ENCODE data around the gene USP10.

USP10 gene

GRCh38 chr16:84780063-84780462 is 80.3 kb downstream of the USP10 start:
- no peaks in the 10 kb centered on the region for H3K9me3 ChIP-seq (ENCODE audit: insufficient read depth, low read depth, low read length)
- H3K27ac ChIP-seq (ENCODE audit: low read depth, low read length) = no peak overlapping the region
- H3K4me3 ChIP-seq (ENCODE audit: low read length) = no peak overlapping the region
- WGBS = 95% methylated on average over 10 of the region's 11 CpGs
- no peaks in the 10 kb centered on the region for H3K4me1 ChIP-seq (ENCODE audit: insufficient read depth, low read length)
- H3K9ac ChIP-seq (ENCODE audit: low read depth, low read length) = no peak overlapping the region
- no peaks in the 10 kb centered on the region for H3K27me3 ChIP-seq (ENCODE audit: insufficient read depth, low read length)
- H3K36me3 ChIP-seq (ENCODE audit: insufficient read depth, low read length) = peaks cover 52% of the 10 kb centered on the region

GRCh38 chr16:84780544-84781376 is 81.0 kb downstream of the USP10 start:
- Histone ChIP-seq H3K4me1 (ENCODE audit: insufficient read depth, low read length) (no peaks in the 10 kb centered on the region), H3K9ac (ENCODE audit: low read depth, low read length) (no peak overlapping the region), H3K27ac (ENCODE audit: low read depth, low read length) (no peak overlapping the region), H3K9me3 (ENCODE audit: insufficient read depth, low read depth, low read length) (no peaks in the 10 kb centered on the region), H3K36me3 (ENCODE audit: insufficient read depth, low read length) (peaks cover 45% of the 10 kb centered on the region), H3K4me3 (ENCODE audit: low read length) (no peak overlapping the region), H3K27me3 (ENCODE audit: insufficient read depth, low read length) (no peaks in the 10 kb centered on the region)
- 94% methylated on average over 12 of the region's 12 CpGs for WGBS

GRCh38 chr16:84782846-84783245 is 83.0 kb downstream of the USP10 start:
- no peaks in the 10 kb centered on the region for H3K9me3 ChIP-seq (ENCODE audit: insufficient read depth, low read depth, low read length)
- H3K4me1 ChIP-seq (ENCODE audit: insufficient read depth, low read length) = no peaks in the 10 kb centered on the region
- H3K4me3 ChIP-seq (ENCODE audit: low read length) = no peak overlapping the region
- no peak overlapping the region for H3K27ac ChIP-seq (ENCODE audit: low read depth, low read length)
- 93% methylated on average over 2 of the region's 2 CpGs for WGBS
- H3K27me3 ChIP-seq (ENCODE audit: insufficient read depth, low read length) = no peaks in the 10 kb centered on the region
- peaks cover 24% of the 10 kb centered on the region for H3K36me3 ChIP-seq (ENCODE audit: insufficient read depth, low read length)
- H3K9ac ChIP-seq (ENCODE audit: low read depth, low read length) = no peak overlapping the region

- no peaks in the 10 kb centered on the region for H3K27me3 ChIP-seq (ENCODE audit: insufficient read depth, low read length)
- no peak overlapping the region for H3K9ac ChIP-seq (ENCODE audit: low read depth, low read length)
- H3K9me3 ChIP-seq (ENCODE audit: insufficient read depth, low read depth, low read length) = no peaks in the 10 kb centered on the region
- no peak overlapping the region for H3K4me3 ChIP-seq (ENCODE audit: low read length)
- no peaks in the 10 kb centered on the region for H3K4me1 ChIP-seq (ENCODE audit: insufficient read depth, low read length)
- no peak overlapping the region for H3K27ac ChIP-seq (ENCODE audit: low read depth, low read length)
- WGBS = 94% methylated on average over 11 of the region's 11 CpGs
- H3K36me3 ChIP-seq (ENCODE audit: insufficient read depth, low read length) = no peaks in the 10 kb centered on the region
Observed at GRCh38 chr16:84785843-84786581, 86.2 kb downstream of the USP10 start.

GRCh38 chr16:84786605-84787262 is 86.9 kb downstream of the USP10 start:
- Histone ChIP-seq H3K4me1 (ENCODE audit: insufficient read depth, low read length) (no peaks in the 10 kb centered on the region), H3K27me3 (ENCODE audit: insufficient read depth, low read length) (no peaks in the 10 kb centered on the region), H3K27ac (ENCODE audit: low read depth, low read length) (no peak overlapping the region), H3K4me3 (ENCODE audit: low read length) (no peak overlapping the region), H3K9ac (ENCODE audit: low read depth, low read length) (no peak overlapping the region), H3K36me3 (ENCODE audit: insufficient read depth, low read length) (no peaks in the 10 kb centered on the region), H3K9me3 (ENCODE audit: insufficient read depth, low read depth, low read length) (no peaks in the 10 kb centered on the region)
- WGBS = 93% methylated on average over 13 of the region's 13 CpGs

- no peak overlapping the region for H3K27ac ChIP-seq (ENCODE audit: low read depth, low read length)
- no peak overlapping the region for H3K9ac ChIP-seq (ENCODE audit: low read depth, low read length)
- 89% methylated on average over 5 of the region's 5 CpGs for WGBS
- H3K9me3 ChIP-seq (ENCODE audit: insufficient read depth, low read depth, low read length) = no peaks in the 10 kb centered on the region
- no peaks in the 10 kb centered on the region for H3K27me3 ChIP-seq (ENCODE audit: insufficient read depth, low read length)
- no peak overlapping the region for H3K4me3 ChIP-seq (ENCODE audit: low read length)
- H3K4me1 ChIP-seq (ENCODE audit: insufficient read depth, low read length) = no peaks in the 10 kb centered on the region
- H3K36me3 ChIP-seq (ENCODE audit: insufficient read depth, low read length) = no peaks in the 10 kb centered on the region
Observed at GRCh38 chr16:84787263-84787622, 87.4 kb downstream of the USP10 start.

- Histone ChIP-seq H3K27ac (ENCODE audit: low read depth, low read length) (no peak overlapping the region), H3K9me3 (ENCODE audit: insufficient read depth, low read depth, low read length) (no peaks in the 10 kb centered on the region), H3K4me1 (ENCODE audit: insufficient read depth, low read length) (no peaks in the 10 kb centered on the region), H3K27me3 (ENCODE audit: insufficient read depth, low read length) (no peaks in the 10 kb centered on the region), H3K36me3 (ENCODE audit: insufficient read depth, low read length) (no peaks in the 10 kb centered on the region), H3K4me3 (ENCODE audit: low read length) (no peak overlapping the region), H3K9ac (ENCODE audit: low read depth, low read length) (no peak overlapping the region)
- WGBS = 94% methylated on average over 22 of the region's 22 CpGs
Observed at GRCh38 chr16:84788920-84789391, 89.2 kb downstream of the USP10 start.

GRCh38 chr16:84789431-84789830 is 89.6 kb downstream of the USP10 start:
- H3K36me3 ChIP-seq (ENCODE audit: insufficient read depth, low read length) = no peaks in the 10 kb centered on the region
- no peak overlapping the region for H3K27ac ChIP-seq (ENCODE audit: low read depth, low read length)
- no peak overlapping the region for H3K9ac ChIP-seq (ENCODE audit: low read depth, low read length)
- H3K4me1 ChIP-seq (ENCODE audit: insufficient read depth, low read length) = no peaks in the 10 kb centered on the region
- no peaks in the 10 kb centered on the region for H3K27me3 ChIP-seq (ENCODE audit: insufficient read depth, low read length)
- WGBS = 81% methylated on average over 11 of the region's 11 CpGs
- no peaks in the 10 kb centered on the region for H3K9me3 ChIP-seq (ENCODE audit: insufficient read depth, low read depth, low read length)
- H3K4me3 ChIP-seq (ENCODE audit: low read length) = no peak overlapping the region

- no peaks in the 10 kb centered on the region for H3K9me3 ChIP-seq (ENCODE audit: insufficient read depth, low read depth, low read length)
- no peak overlapping the region for H3K9ac ChIP-seq (ENCODE audit: low read depth, low read length)
- no peak overlapping the region for H3K4me3 ChIP-seq (ENCODE audit: low read length)
- no peak overlapping the region for H3K27ac ChIP-seq (ENCODE audit: low read depth, low read length)
- WGBS = 91% methylated on average over 3 of the region's 4 CpGs
- no peaks in the 10 kb centered on the region for H3K27me3 ChIP-seq (ENCODE audit: insufficient read depth, low read length)
- no peaks in the 10 kb centered on the region for H3K36me3 ChIP-seq (ENCODE audit: insufficient read depth, low read length)
- no peaks in the 10 kb centered on the region for H3K4me1 ChIP-seq (ENCODE audit: insufficient read depth, low read length)
Observed at GRCh38 chr16:84790301-84790700, 90.5 kb downstream of the USP10 start.

- H3K9ac ChIP-seq (ENCODE audit: low read depth, low read length) = no peak overlapping the region
- 93% methylated on average over 11 of the region's 12 CpGs for WGBS
- no peak overlapping the region for H3K4me3 ChIP-seq (ENCODE audit: low read length)
Observed at GRCh38 chr16:84791088-84791487, 91.3 kb downstream of the USP10 start.

GRCh38 chr16:84791501-84791900 is 91.7 kb downstream of the USP10 start:
- 96% methylated on average over 6 of the region's 6 CpGs for WGBS
- no peaks in the 10 kb centered on the region for H3K27me3 ChIP-seq (ENCODE audit: insufficient read depth, low read length)

More at GRCh38 chr16:84791088-84791487, 91.3 kb downstream of the USP10 start:
- Histone ChIP-seq H3K27me3 (ENCODE audit: insufficient read depth, low read length) (no peaks in the 10 kb centered on the region), H3K9me3 (ENCODE audit: insufficient read depth, low read depth, low read length) (no peaks in the 10 kb centered on the region), H3K27ac (ENCODE audit: low read depth, low read length) (no peak overlapping the region), H3K36me3 (ENCODE audit: insufficient read depth, low read length) (no peaks in the 10 kb centered on the region), H3K4me1 (ENCODE audit: insufficient read depth, low read length) (no peaks in the 10 kb centered on the region)

More at GRCh38 chr16:84791501-84791900, 91.7 kb downstream of the USP10 start:
- Histone ChIP-seq H3K9ac (ENCODE audit: low read depth, low read length) (no peak overlapping the region), H3K27ac (ENCODE audit: low read depth, low read length) (no peak overlapping the region), H3K9me3 (ENCODE audit: insufficient read depth, low read depth, low read length) (no peaks in the 10 kb centered on the region), H3K36me3 (ENCODE audit: insufficient read depth, low read length) (no peaks in the 10 kb centered on the region), H3K4me3 (ENCODE audit: low read length) (no peak overlapping the region), H3K4me1 (ENCODE audit: insufficient read depth, low read length) (no peaks in the 10 kb centered on the region)
